Thyroid gland (tissue), 4 donors: ENCODE measurements around the gene CLEC18A. TPM values are rescaled to one million over a fixed set of nuclear protein-coding genes. Genes with fewer than 3 reads are reported as not detected.

Experiments used
- DNase-seq, 2 donors: peaks; one replicate each; pipeline ENCODE4 v3.0.0-alpha.2; 2019
- H3K27ac ChIP-seq, 3 donors: fragments of 200-600 bp; sonication (generic); 1 replicate in 2 of 3; 2 replicates in 1 of 3; pipeline ENCODE4 v1.5.1; 2016 to 2019; ENCODE audit warnings: mild to moderate bottlenecking in 1 of 3, moderate library complexity in 1 of 3
- H3K27me3 ChIP-seq: fragments of 200-600 bp; sonication (generic); one replicate; pipeline ENCODE4 v1.5.1; 2019
- H3K36me3 ChIP-seq, 2 donors: fragments of 200-600 bp; sonication (generic); one replicate each; pipeline ENCODE4 v1.5.1; 2016 to 2019
- H3K4me1 ChIP-seq, 2 donors: fragments of 200-600 bp; sonication (generic); one replicate each; pipeline ENCODE4 v1.5.1; 2017 to 2019
- H3K4me3 ChIP-seq, 3 donors: fragments of 200-600 bp; sonication (generic); replicated peaks in 1 of 3; 1 replicate in 2 of 3; 2 replicates in 1 of 3; pipeline ENCODE4 v1.5.1; 2016; ENCODE audit warnings: mild to moderate bottlenecking in 1 of 3
- H3K9me3 ChIP-seq: fragments of 200-600 bp; sonication (generic); one replicate; pipeline ENCODE4 v1.5.1; 2017
- POLR2A ChIP-seq, 2 donors: fragments of 450-650 bp; IDR thresholded peaks; one replicate each; pipeline ENCODE4 v1.6.1; 2017; ENCODE audit warnings: antibody characterized with exemption in 2 of 2, mild to moderate bottlenecking in 2 of 2, moderate library complexity in 1 of 2
- WGBS, 2 donors: methylation state at CpG; one replicate each; pipeline ENCODE4 v1.1.5; 2017; 5-methylcytosine and 5-hydroxymethylcytosine counted together
- intact Hi-C: fragments of 100-400 bp; cut with DNase I; formaldehyde crosslinking; loops from one replicate; pipeline ENCODE4 v1.15.1; 2023
- total RNA-seq, 4 donors: library from RNA; depleted of rRNA; stranded (reverse); fragments of >200 nt; gene quantifications; one replicate each; pipeline ENCODE4 v1.2.3, GENCODE V29; 2016
- TF ChIP-seq, protein P1 (sequence below), 6 experiments: fragments of 200-600 bp in 3 of 6; fragments of 450-650 bp in 3 of 6; sonication (generic) in 3 of 6; IDR thresholded peaks; one replicate each; pipeline ENCODE4 v1.5.1; 2016 to 2019; ENCODE audit warnings: antibody characterized with exemption in 6 of 6, mild to moderate bottlenecking in 2 of 6, inconsistent platforms in 1 of 6, moderate library complexity in 1 of 6

The CLEC18A gene
- total RNA-seq, 4 donors from 2014 or later: 0.67 to 1.8 (median 1.3) TPM

DNA sequence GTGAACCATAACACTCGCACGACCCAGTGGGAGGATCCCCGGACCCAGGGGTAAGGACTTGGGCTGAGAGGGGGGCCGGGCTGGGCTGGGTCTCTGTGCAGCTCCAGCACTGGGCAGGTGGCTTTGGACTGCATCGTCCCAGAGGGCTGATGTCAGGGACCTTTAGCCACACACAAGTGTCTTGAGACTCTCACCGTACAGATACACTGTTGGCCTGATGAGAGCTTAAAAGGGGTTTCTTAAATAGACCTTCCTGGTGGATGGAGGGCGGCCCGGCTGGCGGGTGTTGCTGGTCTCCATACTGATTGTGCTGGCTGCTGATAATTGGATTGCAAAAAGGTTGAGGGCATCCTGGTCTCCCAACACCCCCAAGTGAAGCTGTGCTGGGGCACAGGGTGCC, 21.7 kb upstream of the CLEC18A start:
- 80 to 89% methylated on average over 2 to 7 of the region's 9 CpGs for WGBS, 2 donors
- DNase-seq: no peak
- intact Hi-C loops: no loop called here
- Histone ChIP-seq H3K4me3 (no peak overlapping the region), H3K4me1 (peaks cover 0 to 9% of the 10 kb centered on the region in 2 donors), H3K9me3 (no peaks in the 10 kb centered on the region), H3K27ac (no peak overlapping the region), H3K27me3 (no peaks in the 10 kb centered on the region), H3K36me3 (peaks cover 23 to 28% of the 10 kb centered on the region in 2 donors)
- TF ChIP-seq POLR2A (IDR thresholded peaks at IDR 0.05): no peak
- TF ChIP-seq, protein P1, sequence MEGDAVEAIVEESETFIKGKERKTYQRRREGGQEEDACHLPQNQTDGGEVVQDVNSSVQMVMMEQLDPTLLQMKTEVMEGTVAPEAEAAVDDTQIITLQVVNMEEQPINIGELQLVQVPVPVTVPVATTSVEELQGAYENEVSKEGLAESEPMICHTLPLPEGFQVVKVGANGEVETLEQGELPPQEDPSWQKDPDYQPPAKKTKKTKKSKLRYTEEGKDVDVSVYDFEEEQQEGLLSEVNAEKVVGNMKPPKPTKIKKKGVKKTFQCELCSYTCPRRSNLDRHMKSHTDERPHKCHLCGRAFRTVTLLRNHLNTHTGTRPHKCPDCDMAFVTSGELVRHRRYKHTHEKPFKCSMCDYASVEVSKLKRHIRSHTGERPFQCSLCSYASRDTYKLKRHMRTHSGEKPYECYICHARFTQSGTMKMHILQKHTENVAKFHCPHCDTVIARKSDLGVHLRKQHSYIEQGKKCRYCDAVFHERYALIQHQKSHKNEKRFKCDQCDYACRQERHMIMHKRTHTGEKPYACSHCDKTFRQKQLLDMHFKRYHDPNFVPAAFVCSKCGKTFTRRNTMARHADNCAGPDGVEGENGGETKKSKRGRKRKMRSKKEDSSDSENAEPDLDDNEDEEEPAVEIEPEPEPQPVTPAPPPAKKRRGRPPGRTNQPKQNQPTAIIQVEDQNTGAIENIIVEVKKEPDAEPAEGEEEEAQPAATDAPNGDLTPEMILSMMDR (IDR thresholded peaks at IDR 0.05): no peak

DNA sequence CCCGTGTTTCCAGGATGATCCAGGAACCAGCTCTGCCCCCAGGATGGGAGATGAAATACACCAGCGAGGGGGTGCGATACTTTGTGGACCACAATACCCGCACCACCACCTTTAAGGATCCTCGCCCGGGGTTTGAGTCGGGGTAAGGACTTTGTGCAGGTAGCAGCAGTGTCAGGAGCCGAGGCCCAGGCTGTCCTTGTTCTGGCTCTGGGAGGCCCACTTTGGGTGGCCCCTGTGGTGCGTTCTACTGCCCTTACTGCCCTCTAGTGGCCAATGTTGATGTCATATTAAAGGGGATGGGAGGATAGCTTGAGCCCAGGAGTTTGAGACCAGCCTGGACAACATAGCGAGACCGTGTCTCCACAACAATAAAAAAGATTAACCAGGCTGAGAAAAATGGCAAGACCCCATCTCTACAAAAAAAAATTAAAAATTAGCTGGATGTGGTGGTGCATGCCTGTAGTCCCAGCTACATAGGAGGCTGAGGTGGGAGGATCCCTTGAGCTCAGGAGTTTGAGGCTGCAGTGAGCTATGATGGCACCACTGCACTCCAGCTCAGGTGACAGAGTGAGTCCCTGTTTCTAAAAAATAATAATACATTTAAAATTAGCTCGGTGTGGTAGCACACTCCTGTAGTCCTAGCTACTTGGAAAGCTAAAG, 20.9 kb upstream of the CLEC18A start:
- Histone ChIP-seq H3K36me3 (peaks cover 31 to 36% of the 10 kb centered on the region in 2 donors), H3K27me3 (no peaks in the 10 kb centered on the region), H3K4me1 (peaks cover 0 to 9% of the 10 kb centered on the region in 2 donors), H3K4me3 (no peak overlapping the region), H3K27ac (no peak overlapping the region), H3K9me3 (no peaks in the 10 kb centered on the region)
- no peak for TF ChIP-seq POLR2A (IDR thresholded peaks at IDR 0.05)
- TF ChIP-seq, protein P1 (IDR thresholded peaks at IDR 0.05): peak; percentile 60 to 79 (median 76)
- peak; percentile 56 to 62 for DNase-seq
- 51 to 66% methylated on average over 7 to 12 of the region's 12 CpGs for WGBS, 2 donors
- intact Hi-C loops: loop anchor here (2.0 kb wide), 1 partner anchor 131 kb away; no protein-coding TSS in a partner anchor

DNA sequence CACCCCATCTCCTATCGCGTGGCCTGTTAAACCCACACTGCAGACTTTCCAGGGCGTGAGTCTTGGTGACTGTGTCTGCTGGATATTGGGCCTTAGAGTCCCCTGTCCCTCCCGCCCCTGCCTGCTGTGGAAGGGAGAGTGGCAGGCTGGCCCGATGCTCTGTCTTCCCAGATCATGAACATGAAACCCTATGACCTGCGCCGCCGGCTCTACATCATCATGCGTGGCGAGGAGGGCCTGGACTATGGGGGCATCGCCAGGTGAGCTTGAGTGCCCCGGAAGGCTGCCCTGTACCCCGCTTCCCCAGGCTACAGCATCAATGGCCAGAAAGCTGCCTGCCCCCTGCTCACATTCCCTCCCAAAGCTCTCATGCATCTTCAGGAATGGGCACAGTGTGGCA, 19.5 kb upstream of the CLEC18A start:
- Histone ChIP-seq H3K27me3 (no peaks in the 10 kb centered on the region), H3K9me3 (no peaks in the 10 kb centered on the region), H3K4me1 (peaks cover 0 to 9% of the 10 kb centered on the region in 2 donors), H3K36me3 (peaks cover 45 to 50% of the 10 kb centered on the region in 2 donors), H3K27ac (no peak overlapping the region), H3K4me3 (no peak overlapping the region)
- no peak for TF ChIP-seq POLR2A (IDR thresholded peaks at IDR 0.05)
- TF ChIP-seq, protein P1 (IDR thresholded peaks at IDR 0.05): no peak
- no peak for DNase-seq
- intact Hi-C loops: loop anchor here (2.0 kb wide), 1 partner anchor 133 kb away; no protein-coding TSS in a partner anchor
- 93 to 97% methylated on average over 3 to 11 of the region's 13 CpGs for WGBS, 2 donors

DNA sequence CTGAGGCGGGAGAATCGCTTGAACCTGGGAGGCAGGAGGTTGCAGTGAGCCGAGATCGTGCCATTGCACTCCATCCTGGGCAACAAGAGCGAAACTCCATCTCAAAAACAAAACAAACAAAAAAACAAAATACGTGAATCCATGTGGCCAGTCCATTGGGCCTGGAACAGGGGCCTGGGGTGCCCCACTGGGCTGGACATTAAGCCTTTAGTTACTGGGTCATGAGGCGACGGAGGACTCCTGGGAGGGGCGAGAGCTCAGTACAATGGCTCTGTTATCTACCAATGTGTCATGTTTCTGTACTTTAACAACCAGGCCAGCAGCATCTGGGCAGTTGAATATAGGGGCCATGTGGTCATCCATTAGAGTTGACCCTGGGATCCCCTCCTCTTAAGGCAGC, 18.9 kb upstream of the CLEC18A start:
- Histone ChIP-seq H3K9me3 (no peaks in the 10 kb centered on the region), H3K27me3 (no peaks in the 10 kb centered on the region), H3K36me3 (peaks cover 51 to 56% of the 10 kb centered on the region in 2 donors), H3K4me1 (peaks cover 0 to 9% of the 10 kb centered on the region in 2 donors), H3K4me3 (no peak overlapping the region), H3K27ac (no peak overlapping the region)
- intact Hi-C loops: no loop called here
- WGBS, 2 donors: 80 to 91% methylated on average over 9 of the region's 9 CpGs
- no peak for DNase-seq
- TF ChIP-seq, protein P1 (IDR thresholded peaks at IDR 0.05): no peak
- no peak for TF ChIP-seq POLR2A (IDR thresholded peaks at IDR 0.05)

DNA sequence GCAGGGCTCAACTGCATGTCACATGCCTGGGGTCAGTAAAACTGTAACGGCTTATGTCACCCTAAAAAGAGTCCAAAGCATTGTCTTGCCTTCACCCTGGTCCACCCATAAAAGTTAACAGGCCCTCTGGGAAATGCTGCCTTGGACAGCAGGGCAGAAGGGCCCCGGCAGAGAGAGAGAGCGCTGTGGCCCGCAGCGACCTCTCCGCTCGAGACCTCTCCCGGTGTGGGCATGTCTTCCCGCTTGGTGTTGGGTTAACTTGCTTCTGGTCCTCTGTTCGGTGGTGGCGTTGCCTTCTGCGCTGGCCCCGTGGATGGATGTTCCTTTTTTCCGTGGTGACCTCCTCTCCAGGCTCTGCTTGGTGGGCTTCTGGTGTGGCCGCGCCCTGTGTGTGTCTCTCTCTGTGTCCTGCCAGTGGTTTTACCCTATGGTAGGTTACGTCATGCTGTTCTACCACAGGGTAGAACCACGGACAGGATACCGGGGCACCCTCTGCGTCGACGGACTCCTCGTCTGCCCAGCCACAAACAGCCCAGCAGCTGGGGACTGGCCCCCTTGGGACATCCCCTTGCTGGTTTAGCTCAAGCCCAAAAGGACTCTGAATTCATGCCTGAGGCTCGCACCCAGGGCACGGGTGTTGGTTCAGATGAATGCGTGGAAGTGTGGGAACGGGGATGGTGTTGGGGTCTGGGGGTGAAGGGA, 18.3 kb upstream of the CLEC18A start:
- 91 to 94% methylated on average over 25 to 27 of the region's 27 CpGs for WGBS, 2 donors
- no peak overlapping the region for H3K27ac ChIP-seq
- H3K36me3 ChIP-seq: peaks cover 57 to 62% of the 10 kb centered on the region in 2 donors
- H3K27me3 ChIP-seq: no peaks in the 10 kb centered on the region
- intact Hi-C loops: no loop called here
- no peak for TF ChIP-seq POLR2A (IDR thresholded peaks at IDR 0.05)
- TF ChIP-seq, protein P1 (IDR thresholded peaks at IDR 0.05): no peak
- peaks cover 0 to 3% of the 10 kb centered on the region in 2 donors for H3K4me1 ChIP-seq
- H3K4me3 ChIP-seq: no peak overlapping the region
- no peak for DNase-seq
- no peaks in the 10 kb centered on the region for H3K9me3 ChIP-seq
